ENCODE measurements around the gene PLPP6. TPM values are rescaled to one million over a fixed set of nuclear protein-coding genes. Genes with fewer than 3 reads are reported as not detected.

PLPP6 gene
- total and polyA plus RNA-seq, 2 of the 13 experiments (the other 11 are each of a cell fraction or from before 2014, with no cell fraction given), result 12.1 to 15.5 TPM

DNA sequence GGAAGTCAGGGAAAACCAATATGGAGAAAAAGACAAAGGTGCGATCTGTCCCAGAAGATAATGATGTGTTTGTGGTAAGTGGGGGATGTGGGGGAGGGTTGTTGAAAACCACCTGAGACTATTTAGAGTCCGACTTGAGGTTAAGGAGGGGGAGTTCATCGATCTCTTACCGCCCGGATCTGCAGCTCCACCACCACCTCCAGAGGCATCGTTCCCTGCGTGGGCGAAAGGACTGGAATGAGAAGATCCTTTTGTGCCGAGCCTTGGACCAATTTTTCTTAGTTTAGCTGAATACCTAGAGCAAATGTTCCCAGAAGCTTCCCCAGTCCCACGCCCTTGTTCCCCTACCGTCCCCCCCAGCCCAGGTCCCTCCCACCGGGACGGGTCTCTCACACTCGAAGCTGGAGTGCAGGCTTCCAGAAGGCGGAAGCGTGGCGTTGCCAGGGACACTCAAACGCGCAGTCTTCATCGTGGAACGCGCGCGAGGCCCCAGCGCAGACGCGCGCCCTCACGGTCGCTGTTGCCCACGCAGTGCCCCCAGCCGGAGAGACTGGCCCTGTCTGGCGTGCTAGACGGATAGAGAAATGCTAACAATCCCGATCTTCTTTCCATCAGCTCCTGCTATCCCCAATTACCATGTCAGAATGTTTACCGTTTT is 4.1 kb downstream of the PLPP6 start, which contains the start of gene SPATA6L (continued):
- TF ChIP-seq ZBTB14 (CRISPR knock-in tag; IDR thresholded peaks at IDR 0.05) (peak; percentile 72), CREM (IDR thresholded peaks at IDR 0.05) (no peak), CREM (CRISPR knock-in tag; IDR thresholded peaks at IDR 0.05) (no peak), POLR2G (IDR thresholded peaks at IDR 0.05; ENCODE audit: low read depth, low read length) (peak; percentile 44; the same call in 1 of the 2 replicates), ZC3H13 (CRISPR knock-in tag; IDR thresholded peaks at IDR 0.05) (peak; percentile 83), ZNF350 (CRISPR knock-in tag; IDR thresholded peaks at IDR 0.05; ENCODE audit: borderline replicate concordance, low read depth) (0 out of 2 replicates have a peak, but pooled peaks have one; percentile 52), ZFX (CRISPR knock-in tag; IDR thresholded peaks at IDR 0.05; ENCODE audit: low read depth) (peak; percentile 52; the same call in 1 of the 2 replicates), ELF1 (CRISPR knock-in tag; IDR thresholded peaks at IDR 0.05) (peak; percentile 76), TBX2 (CRISPR knock-in tag; IDR thresholded peaks at IDR 0.05; ENCODE audit: borderline replicate concordance) (peak; percentile 25; the same call in 1 of the 2 replicates), ZNF468 (CRISPR knock-in tag; IDR thresholded peaks at IDR 0.05) (no peak), CCDC6 (CRISPR knock-in tag; IDR thresholded peaks at IDR 0.05) (peak; percentile 34; the same call in 1 of the 2 replicates), PHF5A (CRISPR knock-in tag; IDR thresholded peaks at IDR 0.05; ENCODE audit: low read depth, unreplicated experiment) (no peak), HES4 (CRISPR knock-in tag; IDR thresholded peaks at IDR 0.05; ENCODE audit: borderline replicate concordance) (0 out of 2 replicates have a peak, but pooled peaks have one; percentile 34), NR2F6 (IDR thresholded peaks at IDR 0.05) (no peak), NR2F6 (CRISPR knock-in tag; IDR thresholded peaks at IDR 0.05) (no peak), JUN (CRISPR knock-in tag; IDR thresholded peaks at IDR 0.05) (no peak), AGO2 (optimal IDR thresholded peaks at IDR 0.05; ENCODE audit: low read depth, low read length) (peak; percentile 79), REPIN1 (CRISPR knock-in tag; IDR thresholded peaks at IDR 0.05; ENCODE audit: borderline replicate concordance, low read depth) (no peak), YEATS4 (CRISPR knock-in tag; IDR thresholded peaks at IDR 0.05; ENCODE audit: borderline replicate concordance) (0 out of 2 replicates have a peak, but pooled peaks have one; percentile 36)
- TF ChIP-seq, protein P1, sequence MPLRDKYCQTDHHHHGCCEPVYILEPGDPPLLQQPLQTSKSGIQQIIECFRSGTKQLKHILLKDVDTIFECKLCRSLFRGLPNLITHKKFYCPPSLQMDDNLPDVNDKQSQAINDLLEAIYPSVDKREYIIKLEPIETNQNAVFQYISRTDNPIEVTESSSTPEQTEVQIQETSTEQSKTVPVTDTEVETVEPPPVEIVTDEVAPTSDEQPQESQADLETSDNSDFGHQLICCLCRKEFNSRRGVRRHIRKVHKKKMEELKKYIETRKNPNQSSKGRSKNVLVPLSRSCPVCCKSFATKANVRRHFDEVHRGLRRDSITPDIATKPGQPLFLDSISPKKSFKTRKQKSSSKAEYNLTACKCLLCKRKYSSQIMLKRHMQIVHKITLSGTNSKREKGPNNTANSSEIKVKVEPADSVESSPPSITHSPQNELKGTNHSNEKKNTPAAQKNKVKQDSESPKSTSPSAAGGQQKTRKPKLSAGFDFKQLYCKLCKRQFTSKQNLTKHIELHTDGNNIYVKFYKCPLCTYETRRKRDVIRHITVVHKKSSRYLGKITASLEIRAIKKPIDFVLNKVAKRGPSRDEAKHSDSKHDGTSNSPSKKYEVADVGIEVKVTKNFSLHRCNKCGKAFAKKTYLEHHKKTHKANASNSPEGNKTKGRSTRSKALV (CRISPR knock-in tag; IDR thresholded peaks at IDR 0.05), result peak; percentile 30; the same call in 1 of the 2 replicates
- TF ChIP-seq, protein P2, sequence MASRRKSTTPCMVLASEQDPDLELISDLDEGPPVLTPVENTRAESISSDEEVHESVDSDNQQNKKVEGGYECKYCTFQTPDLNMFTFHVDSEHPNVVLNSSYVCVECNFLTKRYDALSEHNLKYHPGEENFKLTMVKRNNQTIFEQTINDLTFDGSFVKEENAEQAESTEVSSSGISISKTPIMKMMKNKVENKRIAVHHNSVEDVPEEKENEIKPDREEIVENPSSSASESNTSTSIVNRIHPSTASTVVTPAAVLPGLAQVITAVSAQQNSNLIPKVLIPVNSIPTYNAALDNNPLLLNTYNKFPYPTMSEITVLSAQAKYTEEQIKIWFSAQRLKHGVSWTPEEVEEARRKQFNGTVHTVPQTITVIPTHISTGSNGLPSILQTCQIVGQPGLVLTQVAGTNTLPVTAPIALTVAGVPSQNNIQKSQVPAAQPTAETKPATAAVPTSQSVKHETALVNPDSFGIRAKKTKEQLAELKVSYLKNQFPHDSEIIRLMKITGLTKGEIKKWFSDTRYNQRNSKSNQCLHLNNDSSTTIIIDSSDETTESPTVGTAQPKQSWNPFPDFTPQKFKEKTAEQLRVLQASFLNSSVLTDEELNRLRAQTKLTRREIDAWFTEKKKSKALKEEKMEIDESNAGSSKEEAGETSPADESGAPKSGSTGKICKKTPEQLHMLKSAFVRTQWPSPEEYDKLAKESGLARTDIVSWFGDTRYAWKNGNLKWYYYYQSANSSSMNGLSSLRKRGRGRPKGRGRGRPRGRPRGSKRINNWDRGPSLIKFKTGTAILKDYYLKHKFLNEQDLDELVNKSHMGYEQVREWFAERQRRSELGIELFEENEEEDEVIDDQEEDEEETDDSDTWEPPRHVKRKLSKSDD (CRISPR knock-in tag; IDR thresholded peaks at IDR 0.05; ENCODE audit: low read depth), result 0 out of 2 replicates have a peak, but pooled peaks have one; percentile 28
- TF ChIP-seq, protein P3, sequence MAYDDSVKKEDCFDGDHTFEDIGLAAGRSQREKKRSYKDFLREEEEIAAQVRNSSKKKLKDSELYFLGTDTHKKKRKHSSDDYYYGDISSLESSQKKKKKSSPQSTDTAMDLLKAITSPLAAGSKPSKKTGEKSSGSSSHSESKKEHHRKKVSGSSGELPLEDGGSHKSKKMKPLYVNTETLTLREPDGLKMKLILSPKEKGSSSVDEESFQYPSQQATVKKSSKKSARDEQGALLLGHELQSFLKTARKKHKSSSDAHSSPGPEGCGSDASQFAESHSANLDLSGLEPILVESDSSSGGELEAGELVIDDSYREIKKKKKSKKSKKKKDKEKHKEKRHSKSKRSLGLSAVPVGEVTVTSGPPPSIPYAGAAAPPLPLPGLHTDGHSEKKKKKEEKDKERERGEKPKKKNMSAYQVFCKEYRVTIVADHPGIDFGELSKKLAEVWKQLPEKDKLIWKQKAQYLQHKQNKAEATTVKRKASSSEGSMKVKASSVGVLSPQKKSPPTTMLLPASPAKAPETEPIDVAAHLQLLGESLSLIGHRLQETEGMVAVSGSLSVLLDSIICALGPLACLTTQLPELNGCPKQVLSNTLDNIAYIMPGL (CRISPR knock-in tag; IDR thresholded peaks at IDR 0.05; ENCODE audit: borderline replicate concordance in 1 of 2, low read depth in 1 of 2), result peak; percentile 47 to 59; a peak in 1 of 4 replicates

All from HepG2 (cell line).